Subcutaneous adipose tissue (tissue), 4 donors: ENCODE results near the gene TRAPPC1. TPM values are rescaled to one million over a fixed set of nuclear protein-coding genes. Genes with fewer than 3 reads are reported as not detected.

Experiments used
- CTCF ChIP-seq: fragments of 450-650 bp; IDR thresholded peaks from one replicate; pipeline ENCODE4 v1.5.1; 2016; ENCODE audit warnings: low read depth, mild to moderate bottlenecking, control low read depth, antibody characterized with exemption, moderate library complexity
- total RNA-seq, 4 donors: library from RNA; depleted of rRNA; stranded (reverse); fragments of >200 nt; gene quantifications; one replicate each; pipeline ENCODE4 v1.1.0, GENCODE V29; 2016

TRAPPC1 gene
- total RNA-seq, 4 donors from 2014 or later, result 28.8 to 43.5 (median 37.5) TPM

GRCh38 chr17:7887482-7888183 is 44.1 kb downstream of the TRAPPC1 start:
- TF ChIP-seq CTCF, result no peak

GRCh38 chr17:7887038-7887481 is 44.7 kb downstream of the TRAPPC1 start:
- TF ChIP-seq CTCF, result no peak

GRCh38 chr17:7886227-7887037 is 45.3 kb downstream of the TRAPPC1 start:
- no peak for TF ChIP-seq CTCF

- no peak for TF ChIP-seq CTCF
Observed at GRCh38 chr17:7885367-7886226, 46.1 kb downstream of the TRAPPC1 start.

GRCh38 chr17:7884581-7885366 is 47.0 kb downstream of the TRAPPC1 start:
- TF ChIP-seq CTCF, result no peak

GRCh38 chr17:7883781-7884386 is 47.9 kb downstream of the TRAPPC1 start:
- TF ChIP-seq CTCF, result no peak
